ENCODE data around the gene TMEM178A.
"Not testable (repeated sequence)": the region's sequence is repeated elsewhere in the genome, so short reads cannot be mapped to it uniquely, and the experiment has no call there.

TMEM178A gene

GRCh38 chr2:39718483-39718882 lies 52.8 kb downstream of the TMEM178A start:
- DNase-seq = no peak

GRCh38 chr2:39719317-39719716 lies 53.6 kb downstream of the TMEM178A start:
- DNase-seq = no peak

- DNase-seq = no peak
Measured at GRCh38 chr2:39720970-39721369, 55.3 kb downstream of the TMEM178A start.

- DNase-seq = no peak
Measured at GRCh38 chr2:39723497-39723896, 57.8 kb downstream of the TMEM178A start.

DNA sequence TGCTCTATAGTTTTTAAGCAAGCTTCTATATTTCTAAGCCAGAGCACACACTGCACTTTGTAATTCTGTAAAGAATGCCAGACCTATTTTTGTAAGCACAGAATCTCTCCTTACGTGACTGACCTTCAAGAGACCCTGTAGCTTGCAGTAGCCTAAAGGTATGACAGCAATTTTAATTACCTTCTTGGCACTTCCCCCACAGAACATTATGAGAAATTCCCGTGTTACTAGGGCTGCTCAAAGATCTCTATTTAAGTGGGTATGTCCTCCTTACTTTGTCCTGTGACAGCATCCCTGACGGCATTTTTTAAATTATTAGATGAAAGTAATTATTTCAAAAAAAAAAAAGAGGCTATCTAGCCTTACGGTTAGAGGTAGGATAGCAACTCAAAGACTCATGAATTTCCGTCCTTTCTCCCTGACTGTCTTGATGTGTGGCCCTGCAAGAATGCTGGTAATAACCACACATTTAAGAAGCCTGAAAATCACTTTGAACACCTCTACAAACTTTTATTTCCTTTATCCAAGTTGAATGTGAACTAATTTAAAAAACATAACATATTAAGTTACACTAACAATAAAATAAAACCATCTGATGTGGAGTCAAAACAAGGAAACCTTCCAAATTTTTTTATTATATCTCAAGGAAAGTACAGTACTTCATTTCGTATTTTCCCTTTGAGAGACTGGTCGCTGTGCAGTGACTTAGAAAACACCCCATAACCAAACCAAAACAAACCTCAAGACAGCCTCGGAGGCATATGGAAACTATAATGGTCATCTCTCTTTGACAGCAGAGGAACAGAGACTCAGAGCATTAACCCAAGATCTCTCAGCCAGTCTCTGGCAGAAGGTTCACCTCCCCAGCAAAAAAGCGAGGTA lies 58.5 kb downstream of the TMEM178A start:
- no peak for DNase-seq

GRCh38 chr2:39724828-39725144 lies 59.1 kb downstream of the TMEM178A start:
- no peak for DNase-seq

DNA sequence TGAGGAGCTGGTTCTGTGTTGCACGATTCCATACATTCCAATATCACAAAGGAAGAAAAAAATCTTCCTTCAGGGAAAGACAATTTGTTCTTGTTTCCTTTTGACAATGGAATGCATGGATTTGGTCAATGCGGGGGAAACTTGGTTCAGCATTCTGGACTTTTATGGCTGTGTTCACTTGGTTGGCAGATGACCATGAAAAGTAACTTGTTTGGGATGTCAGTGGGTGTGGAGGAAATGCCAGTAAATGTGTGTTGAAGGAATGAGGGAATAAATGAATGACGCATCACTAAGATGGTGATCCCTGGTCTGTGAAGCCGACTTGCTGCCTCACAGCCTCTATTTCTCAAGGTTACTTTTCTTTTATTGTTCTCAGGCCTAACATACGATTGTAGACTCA lies 59.7 kb downstream of the TMEM178A start:
- no peak for DNase-seq

GRCh38 chr2:39728085-39728484 lies 62.4 kb downstream of the TMEM178A start:
- DNase-seq = not testable (repeated sequence)

DNA sequence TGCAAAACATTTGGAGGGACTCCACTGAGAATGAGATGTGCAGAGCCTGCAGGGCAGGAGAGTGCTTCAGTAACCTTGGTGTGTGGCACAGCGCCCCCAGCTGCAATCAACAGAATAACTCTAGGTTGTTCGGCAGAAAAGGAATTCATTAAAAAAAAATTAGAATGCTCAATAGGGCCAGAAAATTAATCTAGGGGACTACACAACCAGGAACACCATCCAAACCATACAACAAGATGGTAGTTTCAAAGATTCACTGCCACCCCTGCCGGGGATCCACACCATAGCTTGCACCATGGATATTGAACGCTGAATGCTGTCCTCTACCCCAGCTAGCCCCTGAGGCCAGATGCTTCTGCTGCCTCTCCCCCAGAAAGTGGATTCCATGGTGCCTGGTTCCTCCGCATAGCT lies 63.2 kb downstream of the TMEM178A start:
- DNase-seq = peak; percentile 3

DNA sequence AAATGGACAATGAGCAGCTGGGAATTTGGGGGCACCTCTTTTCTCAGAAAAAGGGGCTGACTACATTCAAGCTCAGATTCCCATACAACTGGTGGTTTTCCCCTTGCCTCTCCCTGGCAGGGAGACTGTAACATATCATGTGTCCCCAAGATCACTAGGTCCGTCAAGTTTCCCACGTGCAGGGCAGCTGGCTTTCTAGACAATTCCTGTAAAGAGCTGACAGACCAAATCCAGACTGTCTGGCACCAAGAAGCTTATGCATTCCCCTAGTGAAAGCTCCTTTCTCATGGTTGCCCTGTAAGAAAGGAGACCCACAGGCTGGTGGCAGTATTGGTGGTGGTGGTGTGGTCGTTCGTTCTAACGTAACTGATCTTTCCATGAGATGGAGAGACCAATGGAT lies 64.6 kb downstream of the TMEM178A start:
- no peak for DNase-seq

DNA sequence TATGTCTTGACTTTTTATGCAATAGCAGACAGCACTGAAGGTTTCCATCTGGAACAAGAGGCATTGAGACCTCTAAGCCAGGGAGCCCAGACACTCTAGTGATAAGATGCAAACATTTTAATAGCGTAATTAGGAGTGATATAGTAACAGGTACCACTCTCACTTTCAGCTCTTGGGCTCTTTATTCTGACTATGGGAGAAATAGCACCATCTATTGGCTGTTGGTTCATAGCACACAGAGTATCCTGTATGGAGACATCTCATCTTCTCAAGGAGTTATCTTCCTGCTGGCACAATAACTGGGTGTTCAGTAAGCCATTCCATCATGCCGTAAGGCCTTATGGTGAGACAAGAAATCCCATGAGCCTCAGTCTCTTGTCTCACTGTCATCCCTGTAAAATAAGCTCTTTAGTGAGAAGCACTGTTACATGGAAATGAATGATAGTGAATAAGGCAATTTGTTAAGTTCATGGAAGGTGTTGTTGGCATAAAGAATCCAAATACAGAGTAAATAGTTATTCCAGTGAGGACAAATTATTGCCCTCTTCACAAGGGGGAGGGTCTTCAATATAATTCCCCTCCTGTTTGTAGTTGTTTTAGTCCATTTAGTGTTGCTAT lies 65.1 kb downstream of the TMEM178A start:
- peak; percentile 11 for DNase-seq

DNA sequence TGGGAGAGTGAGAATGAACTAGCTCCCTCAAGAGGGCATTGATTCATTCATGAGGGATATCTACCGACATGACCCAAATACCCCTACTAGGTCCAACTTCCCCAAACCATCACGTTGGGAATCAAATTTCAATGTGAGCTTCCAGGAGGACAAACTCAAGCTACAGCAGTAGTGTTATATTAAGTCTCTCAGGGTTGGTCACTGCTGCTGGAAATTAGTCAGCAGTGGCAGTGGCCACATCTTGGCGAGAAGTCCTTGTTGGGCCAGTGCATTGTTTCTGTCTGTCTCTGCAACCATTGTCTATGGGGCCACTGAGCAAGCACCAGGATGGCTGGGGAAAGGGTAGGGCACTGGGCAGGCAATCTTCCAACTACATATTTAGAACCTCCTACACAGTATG lies 65.8 kb downstream of the TMEM178A start:
- no peak for DNase-seq

- no peak for DNase-seq
Measured at GRCh38 chr2:39732482-39732881, 66.8 kb downstream of the TMEM178A start.

- DNase-seq = no peak
Measured at GRCh38 chr2:39733070-39733674, 67.5 kb downstream of the TMEM178A start.

DNA sequence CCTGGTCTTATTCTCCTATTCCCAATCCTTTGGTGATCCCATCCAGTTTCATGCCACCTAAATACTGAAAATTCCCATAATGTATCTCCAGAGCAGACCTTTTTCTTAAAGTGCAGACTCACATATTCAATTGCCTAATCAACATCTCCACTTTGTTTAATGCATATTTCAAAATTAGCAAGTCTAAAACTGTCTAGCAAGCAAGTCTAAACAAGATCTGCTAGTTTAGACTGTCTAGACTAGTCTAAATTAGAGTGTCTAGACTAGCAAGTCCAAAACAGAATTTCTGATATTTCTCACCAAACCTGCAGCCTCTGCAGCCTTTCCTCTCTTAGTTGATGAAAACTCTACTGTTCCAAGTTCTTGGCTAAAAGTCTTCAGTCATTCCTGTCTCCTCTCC lies 68.7 kb downstream of the TMEM178A start:
- no peak for DNase-seq

DNA sequence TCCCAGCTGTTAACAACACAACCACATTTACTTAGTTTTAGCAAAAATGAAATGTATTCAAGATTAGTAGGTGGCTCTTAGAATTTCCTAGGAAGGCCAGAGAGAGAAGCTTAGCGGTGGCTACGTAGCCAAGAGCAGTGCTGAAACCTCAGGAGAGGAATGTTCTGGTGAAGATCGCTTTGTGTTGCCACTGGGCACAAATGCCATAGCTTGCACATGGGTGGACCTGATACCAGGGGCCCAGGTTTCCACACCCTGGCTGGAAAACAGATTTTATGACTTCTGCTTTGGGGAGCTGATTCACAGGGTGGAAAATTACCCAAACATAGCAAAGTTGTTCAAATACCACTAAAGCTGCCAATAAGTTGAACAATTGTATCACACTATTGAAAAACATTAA lies 69.9 kb downstream of the TMEM178A start:
- DNase-seq = no peak

GRCh38 chr2:39736640-39737039 lies 70.9 kb downstream of the TMEM178A start:
- DNase-seq = no peak

- DNase-seq = no peak
Measured at GRCh38 chr2:39737661-39738060, 71.9 kb downstream of the TMEM178A start.

GRCh38 chr2:39738936-39739335 lies 73.2 kb downstream of the TMEM178A start:
- no peak for DNase-seq

GRCh38 chr2:39739386-39739785 lies 73.7 kb downstream of the TMEM178A start:
- DNase-seq = no peak

DNA sequence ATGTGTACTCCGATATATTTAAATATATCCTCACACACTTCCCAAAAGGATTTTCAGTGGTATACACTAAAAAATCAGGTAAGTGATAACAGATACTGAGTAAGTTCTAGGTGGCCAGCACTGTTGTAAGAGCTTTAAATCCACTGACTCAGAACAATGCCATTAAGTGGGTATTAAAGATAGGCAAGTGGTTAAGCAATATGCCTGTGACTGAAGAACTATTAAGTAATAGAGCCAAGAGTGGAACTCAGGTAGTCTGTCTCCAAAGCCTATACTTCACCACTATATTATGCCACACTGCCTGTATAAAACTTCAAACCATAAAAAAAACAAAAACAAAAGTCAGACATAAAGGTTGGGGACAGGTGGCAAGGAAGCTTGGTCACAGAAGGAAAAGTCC lies 76.2 kb downstream of the TMEM178A start:
- no peak for DNase-seq

DNA sequence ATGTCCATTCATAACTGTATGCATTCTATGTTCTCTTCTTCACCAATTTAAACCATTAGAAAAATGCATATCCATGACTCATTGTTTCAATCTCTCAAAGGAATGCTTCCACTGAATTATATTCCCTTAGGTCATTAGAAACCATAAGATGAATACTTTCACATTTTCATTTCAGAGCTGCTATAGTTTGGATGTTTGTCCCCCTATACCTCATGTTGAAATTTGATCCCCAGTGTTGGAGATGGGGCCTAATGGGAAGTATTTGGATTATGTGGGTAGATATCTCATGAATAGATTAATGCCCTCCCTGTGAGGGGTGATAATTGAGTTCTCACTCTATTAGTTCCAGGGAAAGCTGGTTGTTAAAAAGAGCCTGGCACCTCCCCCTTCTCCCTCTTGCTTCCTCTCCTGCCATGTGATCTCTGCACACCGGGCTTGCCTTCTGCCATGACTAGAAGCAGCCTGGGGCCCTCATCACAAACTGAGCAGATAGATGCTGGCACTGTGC lies 77.6 kb downstream of the TMEM178A start:
- no peak for DNase-seq

- no peak for DNase-seq
Measured at GRCh38 chr2:39755466-39755865, 89.7 kb downstream of the TMEM178A start.

DNA sequence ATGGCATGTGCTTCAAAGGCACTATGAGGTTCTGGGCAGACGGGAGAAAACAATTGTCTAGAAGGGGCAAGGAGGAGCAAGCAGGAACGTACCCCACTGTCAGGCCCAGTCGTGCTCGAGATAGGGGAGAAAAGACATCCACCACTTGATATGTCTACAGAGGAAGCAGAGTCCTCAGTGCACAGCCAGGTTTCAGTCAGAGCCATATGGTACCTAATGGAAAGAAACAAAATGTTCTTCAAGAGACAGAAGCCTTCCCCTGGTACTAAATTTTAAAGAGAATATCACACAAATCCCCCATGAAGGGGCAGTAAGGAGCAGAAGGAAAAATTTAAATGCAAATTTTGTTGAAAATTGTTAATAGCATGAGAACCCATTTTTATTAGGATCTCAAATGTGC lies 91.4 kb downstream of the TMEM178A start:
- DNase-seq = no peak

All from NCI-H2029 (cell line).